HEK293 (cell line): ENCODE data around the gene KIAA0753.

ENCODE experiments used
- GFI1B ChIP-seq: fragments of 450-650 bp; formaldehyde crosslinking; IDR thresholded peaks from 2 replicates; pipeline ENCODE4 v1.5.1; 2016; ENCODE audit warnings: missing biosample characterization, missing genetic modification characterization
- GLIS2 ChIP-seq: fragments of 450-650 bp; formaldehyde crosslinking; IDR thresholded peaks from 2 replicates; pipeline ENCODE4 v1.5.1; 2016; ENCODE audit warnings: missing biosample characterization, missing genetic modification characterization
- IKZF3 ChIP-seq: fragments of 450-650 bp; IDR thresholded peaks from 2 replicates; pipeline ENCODE4 v1.5.0; 2018; ENCODE audit warnings: missing biosample characterization, mild to moderate bottlenecking, missing genetic modification characterization, moderate library complexity
- PRDM4 ChIP-seq: fragments of 450-650 bp; formaldehyde crosslinking; IDR thresholded peaks from 2 replicates; pipeline ENCODE4 v1.5.1; 2017; ENCODE audit warnings: missing biosample characterization, missing genetic modification characterization
- REST ChIP-seq: fragments of 450-650 bp; formaldehyde crosslinking; IDR thresholded peaks from 2 replicates; pipeline ENCODE4 v1.5.1; 2016; ENCODE audit warnings: missing biosample characterization, missing genetic modification characterization
- SCRT2 ChIP-seq: fragments of 450-650 bp; formaldehyde crosslinking; IDR thresholded peaks from 2 replicates; pipeline ENCODE4 v1.5.1; 2016; ENCODE audit warnings: missing biosample characterization, missing genetic modification characterization
- SETDB1 ChIP-seq: IDR thresholded peaks from one replicate; pipeline ENCODE4 v1.6.1; 2017; ENCODE audit warnings: mild to moderate bottlenecking, low read length, moderate library complexity, mixed read lengths; ENCODE audit not compliant: insufficient read length
- ZBTB6 ChIP-seq: fragments of 450-650 bp; formaldehyde crosslinking; IDR thresholded peaks from 2 replicates; pipeline ENCODE4 v1.5.1; 2017; ENCODE audit warnings: missing biosample characterization, missing genetic modification characterization
- ZNF10 ChIP-seq: fragments of 450-650 bp; formaldehyde crosslinking; IDR thresholded peaks from 2 replicates; pipeline ENCODE4 v1.5.1; 2017; ENCODE audit warnings: missing biosample characterization, missing genetic modification characterization
- ZNF239 ChIP-seq: fragments of 450-650 bp; formaldehyde crosslinking; IDR thresholded peaks from 2 replicates; pipeline ENCODE4 v1.5.1; 2016; ENCODE audit warnings: missing biosample characterization, missing genetic modification characterization
- ZNF302 ChIP-seq: fragments of 450-650 bp; formaldehyde crosslinking; IDR thresholded peaks from 2 replicates; pipeline ENCODE4 v1.5.1; 2016; ENCODE audit warnings: missing biosample characterization, missing genetic modification characterization, low read depth
- ZNF335 ChIP-seq: fragments of 450-650 bp; formaldehyde crosslinking; conservative IDR thresholded peaks from 2 replicates; pipeline ENCODE4 v1.5.1; 2016; ENCODE audit warnings: missing biosample characterization, missing genetic modification characterization
- ZNF362 ChIP-seq: fragments of 450-650 bp; formaldehyde crosslinking; IDR thresholded peaks from 2 replicates; pipeline ENCODE4 v1.5.1; 2016; ENCODE audit warnings: missing biosample characterization, missing genetic modification characterization
- ZNF449 ChIP-seq: fragments of 450-650 bp; formaldehyde crosslinking; IDR thresholded peaks from 2 replicates; pipeline ENCODE4 v1.5.1; 2017; ENCODE audit warnings: missing biosample characterization, mild to moderate bottlenecking, missing genetic modification characterization, moderate library complexity
- ZNF48 ChIP-seq: fragments of 450-650 bp; formaldehyde crosslinking; IDR thresholded peaks from 2 replicates; pipeline ENCODE4 v1.5.1; 2016; ENCODE audit warnings: missing biosample characterization, missing genetic modification characterization
- ZNF530 ChIP-seq: fragments of 450-650 bp; formaldehyde crosslinking; IDR thresholded peaks from 2 replicates; pipeline ENCODE4 v1.5.1; 2016; ENCODE audit warnings: low read depth, missing biosample characterization, missing genetic modification characterization

Gene KIAA0753

GRCh38 chr17:6556121-6557039, 84.1 kb downstream of the KIAA0753 start, which contains the start of gene PITPNM3 (continued):
- TF ChIP-seq ZBTB6 (tag by site-specific recombination) (0 out of 2 replicates have a peak, but pooled peaks have one; percentile 36), ZNF10 (tag by site-specific recombination) (no peak), ZNF362 (tag by site-specific recombination) (no peak), GFI1B (tag by site-specific recombination) (no peak), GLIS2 (0 out of 2 replicates have a peak, but pooled peaks have one; percentile 32), ZNF335 (tag by site-specific recombination) (peak; percentile 54), REST (tag by site-specific recombination) (no peak), ZNF302 (tag by site-specific recombination) (no peak), ZNF530 (tag by site-specific recombination) (no peak), SCRT2 (tag by site-specific recombination) (no peak), ZNF239 (tag by site-specific recombination) (no peak), IKZF3 (tag by site-specific recombination) (no peak), ZNF48 (tag by site-specific recombination) (no peak), SETDB1 (no peak), PRDM4 (tag by site-specific recombination) (no peak), ZNF449 (tag by site-specific recombination) (no peak)
